Esophagus muscularis mucosa (tissue), 4 donors: ENCODE measurements around the gene DNAJC6. TPM values are rescaled to one million over a fixed set of nuclear protein-coding genes. Genes with fewer than 3 reads are reported as not detected.
A peak's percentile ranks its signal among the peaks of the same experiment; 100 is the strongest.

Experiments used
- DNase-seq: peaks from one replicate; pipeline ENCODE4 v3.0.0-alpha.2; 2017; ENCODE audit errors: extremely low spot score
- H3K27ac ChIP-seq, 4 donors: fragments of 200-600 bp; sonication (generic); replicated peaks in 1 of 4; 1 replicate in 3 of 4; 2 replicates in 1 of 4; pipeline ENCODE4 v1.5.1; 2016 to 2019; ENCODE audit warnings: mild to moderate bottlenecking in 1 of 4
- H3K27me3 ChIP-seq, 4 donors: fragments of 200-600 bp; sonication (generic); one replicate each; pipeline versions ENCODE4 v1.5.1 to v1.6.0; 2016 to 2019
- H3K36me3 ChIP-seq, 4 donors: fragments of 200-600 bp; sonication (generic); one replicate each; pipeline ENCODE4 v1.5.1; 2016 to 2019
- H3K4me1 ChIP-seq, 4 donors: fragments of 200-600 bp; sonication (generic); one replicate each; pipeline ENCODE4 v1.5.1; 2016 to 2019
- H3K4me3 ChIP-seq, 4 donors: fragments of 200-600 bp; sonication (generic); 1 replicate in 2 of 4; 2 replicates in 2 of 4; pipeline ENCODE4 v1.5.1; 2016 to 2019; ENCODE audit warnings: mild to moderate bottlenecking in 4 of 4, moderate library complexity in 1 of 4
- H3K9me3 ChIP-seq, 4 donors: fragments of 200-600 bp; sonication (generic); 1 replicate in 3 of 4; 2 replicates in 1 of 4; pipeline ENCODE4 v1.5.1; 2016 to 2019
- EP300 ChIP-seq: sonication (generic); formaldehyde crosslinking; IDR thresholded peaks from one replicate; pipeline ENCODE4 v1.6.1; 2017; ENCODE audit warnings: antibody characterized with exemption
- POLR2A ChIP-seq: fragments of 450-650 bp; IDR thresholded peaks from one replicate; pipeline ENCODE4 v1.6.1; 2017; ENCODE audit warnings: antibody characterized with exemption, moderate library complexity, mild to moderate bottlenecking, low read depth
- POLR2AphosphoS5 ChIP-seq, 2 donors: sonication (generic); formaldehyde crosslinking; IDR thresholded peaks; one replicate each; pipeline ENCODE4 v1.6.1; 2017; ENCODE audit warnings: antibody characterized with exemption in 2 of 2
- WGBS: methylation state at CpG from one replicate; pipeline ENCODE4 v1.1.5; 2018; 5-methylcytosine and 5-hydroxymethylcytosine counted together
- intact Hi-C: fragments of 100-400 bp; cut with DNase I; formaldehyde crosslinking; loops from one replicate; pipeline ENCODE4 v1.15.1; 2023
- total RNA-seq, 4 donors: library from RNA; depleted of rRNA; stranded (reverse); fragments of >200 nt; gene quantifications; one replicate each; pipeline versions ENCODE4 v1.1.0 to v1.2.1, GENCODE V29; 2016
- TF ChIP-seq, protein P1 (sequence below), 3 experiments: fragments of 200-600 bp in 2 of 3; fragments of 450-650 bp in 1 of 3; sonication (generic) in 2 of 3; IDR thresholded peaks; one replicate each; pipeline ENCODE4 v1.5.1; 2017 to 2019; ENCODE audit warnings: antibody characterized with exemption in 3 of 3, mild to moderate bottlenecking in 2 of 3, moderate library complexity in 1 of 3

The DNAJC6 gene
- total RNA-seq, 4 donors from 2014 or later: 3.7 to 8.3 (median 4.4) TPM

- H3K4me3 ChIP-seq: no peak overlapping the region
- intact Hi-C loops: no loop called here
- TF ChIP-seq EP300 (no peak), POLR2AphosphoS5 (IDR thresholded peaks at IDR 0.05) (no peak), POLR2A (no peak)
- TF ChIP-seq, protein P1, sequence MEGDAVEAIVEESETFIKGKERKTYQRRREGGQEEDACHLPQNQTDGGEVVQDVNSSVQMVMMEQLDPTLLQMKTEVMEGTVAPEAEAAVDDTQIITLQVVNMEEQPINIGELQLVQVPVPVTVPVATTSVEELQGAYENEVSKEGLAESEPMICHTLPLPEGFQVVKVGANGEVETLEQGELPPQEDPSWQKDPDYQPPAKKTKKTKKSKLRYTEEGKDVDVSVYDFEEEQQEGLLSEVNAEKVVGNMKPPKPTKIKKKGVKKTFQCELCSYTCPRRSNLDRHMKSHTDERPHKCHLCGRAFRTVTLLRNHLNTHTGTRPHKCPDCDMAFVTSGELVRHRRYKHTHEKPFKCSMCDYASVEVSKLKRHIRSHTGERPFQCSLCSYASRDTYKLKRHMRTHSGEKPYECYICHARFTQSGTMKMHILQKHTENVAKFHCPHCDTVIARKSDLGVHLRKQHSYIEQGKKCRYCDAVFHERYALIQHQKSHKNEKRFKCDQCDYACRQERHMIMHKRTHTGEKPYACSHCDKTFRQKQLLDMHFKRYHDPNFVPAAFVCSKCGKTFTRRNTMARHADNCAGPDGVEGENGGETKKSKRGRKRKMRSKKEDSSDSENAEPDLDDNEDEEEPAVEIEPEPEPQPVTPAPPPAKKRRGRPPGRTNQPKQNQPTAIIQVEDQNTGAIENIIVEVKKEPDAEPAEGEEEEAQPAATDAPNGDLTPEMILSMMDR (IDR thresholded peaks at IDR 0.05): no peak
- H3K27me3 ChIP-seq: no peaks in the 10 kb centered on the region
- 98% methylated on average over 3 of the region's 3 CpGs for WGBS
- H3K36me3 ChIP-seq: no peaks in the 10 kb centered on the region
- no peaks in the 10 kb centered on the region for H3K9me3 ChIP-seq
- H3K4me1 ChIP-seq: peaks cover 0 to 3% (median 0%) of the 10 kb centered on the region in 4 donors
- no peak overlapping the region for H3K27ac ChIP-seq
- peak; percentile 39 for DNase-seq
Observed at GRCh38 chr1:65362545-65362944, 53.2 kb downstream of the DNAJC6 start.

- peak; percentile 66 for DNase-seq
- no peak for TF ChIP-seq POLR2AphosphoS5 (IDR thresholded peaks at IDR 0.05)
- 87% methylated on average over 2 of the region's 2 CpGs for WGBS
- H3K4me3 ChIP-seq: no peak overlapping the region
- H3K9me3 ChIP-seq: no peaks in the 10 kb centered on the region
- H3K27ac ChIP-seq: no peak overlapping the region
- no peaks in the 10 kb centered on the region for H3K36me3 ChIP-seq
- peaks cover 0 to 9% (median 5%) of the 10 kb centered on the region in 4 donors for H3K4me1 ChIP-seq
- no peaks in the 10 kb centered on the region for H3K27me3 ChIP-seq
- intact Hi-C loops: no loop called here
Observed at GRCh38 chr1:65363484-65363883, 54.1 kb downstream of the DNAJC6 start.

DNA sequence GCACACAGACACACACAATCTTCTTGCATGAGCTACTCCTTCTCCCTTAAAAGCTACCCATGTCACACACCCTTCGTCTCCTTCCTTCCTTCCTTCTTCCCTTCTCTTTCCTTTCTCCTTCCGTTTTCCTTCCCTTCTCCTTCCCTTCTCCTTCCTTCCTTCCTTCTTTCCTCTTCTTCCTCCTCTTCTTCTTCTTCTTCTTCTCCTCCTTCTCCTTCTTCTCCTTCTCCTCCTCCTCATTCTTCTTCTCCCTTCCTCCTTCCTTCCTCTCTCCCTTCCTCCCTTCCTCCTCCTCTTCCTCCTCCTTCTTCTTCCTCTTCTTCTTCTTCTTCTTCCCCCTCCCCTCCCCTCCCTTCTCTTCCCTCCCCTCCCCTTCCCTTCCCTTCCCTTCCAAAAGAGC, 59.1 kb downstream of the DNAJC6 start:
- H3K9me3 ChIP-seq: no peaks in the 10 kb centered on the region
- peaks cover 0 to 9% (median 5%) of the 10 kb centered on the region in 4 donors for H3K4me1 ChIP-seq
- H3K27me3 ChIP-seq: no peaks in the 10 kb centered on the region
- no peak for DNase-seq
- TF ChIP-seq POLR2A (no peak), POLR2AphosphoS5 (IDR thresholded peaks at IDR 0.05) (no peak), EP300 (no peak)
- TF ChIP-seq, protein P1 (IDR thresholded peaks at IDR 0.05): no peak
- H3K36me3 ChIP-seq: no peaks in the 10 kb centered on the region
- intact Hi-C loops: no loop called here
- no peak overlapping the region for H3K4me3 ChIP-seq
- H3K27ac ChIP-seq: no peak overlapping the region
- 85% methylated on average over 2 of the region's 2 CpGs for WGBS

- intact Hi-C loops: no loop called here
- H3K36me3 ChIP-seq: no peaks in the 10 kb centered on the region
- no peak for DNase-seq
- no peak for TF ChIP-seq POLR2AphosphoS5 (IDR thresholded peaks at IDR 0.05)
- TF ChIP-seq, protein P1 (IDR thresholded peaks at IDR 0.05): no peak
- no peak for TF ChIP-seq POLR2A
- TF ChIP-seq EP300: no peak
- 88% methylated on average over 3 of the region's 3 CpGs for WGBS
- no peak overlapping the region for H3K27ac ChIP-seq
- peaks cover 0 to 9% (median 5%) of the 10 kb centered on the region in 4 donors for H3K4me1 ChIP-seq
- no peaks in the 10 kb centered on the region for H3K9me3 ChIP-seq
- no peaks in the 10 kb centered on the region for H3K27me3 ChIP-seq
- no peak overlapping the region for H3K4me3 ChIP-seq
Observed at GRCh38 chr1:65371544-65371943, 62.2 kb downstream of the DNAJC6 start.

DNA sequence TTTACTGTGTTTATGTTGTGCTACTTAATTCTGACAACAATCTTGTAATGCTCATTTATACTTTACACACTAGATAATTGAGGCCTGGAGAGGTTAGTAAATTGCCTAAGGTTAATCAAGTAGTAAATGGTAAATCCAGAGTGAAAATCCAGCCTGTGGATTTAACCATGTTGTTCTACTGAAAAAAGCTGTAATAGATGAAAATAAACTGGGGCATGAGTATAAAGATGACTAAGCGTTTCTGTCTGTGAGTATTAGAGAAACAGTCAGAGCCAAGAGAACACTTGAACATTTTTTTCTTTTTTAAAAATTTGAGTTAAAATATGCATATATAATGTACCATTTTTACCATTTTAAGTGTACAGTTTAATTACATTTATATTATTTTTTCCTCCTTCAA, 63.2 kb downstream of the DNAJC6 start:
- no peak for DNase-seq
- Histone ChIP-seq H3K4me3 (no peak overlapping the region), H3K4me1 (peaks cover 0 to 7% (median 4%) of the 10 kb centered on the region in 4 donors), H3K9me3 (no peaks in the 10 kb centered on the region), H3K27me3 (no peaks in the 10 kb centered on the region), H3K27ac (no peak overlapping the region), H3K36me3 (no peaks in the 10 kb centered on the region)
- intact Hi-C loops: no loop called here
- WGBS: 69% methylated on average over 1 of the region's 1 CpG
- TF ChIP-seq EP300: no peak
- no peak for TF ChIP-seq POLR2A
- TF ChIP-seq, protein P1 (IDR thresholded peaks at IDR 0.05): no peak
